Effector CD8-positive, alpha-beta T cell (primary cell): ENCODE results near the gene HDAC5.

Experiments used
- DNase-seq: peaks from one replicate; lab custom pipeline; 2025; lab: John Stamatoyannopoulos, UW

HDAC5 gene

GRCh38 chr17:44029736-44030135 lies 93.7 kb downstream of the HDAC5 start:
- DNase-seq, result no peak
